ENCODE data around the gene ZNF322.
"Not testable (repeated sequence)": the region's sequence is repeated elsewhere in the genome, so short reads cannot be mapped to it uniquely, and the experiment has no call there.

The ZNF322 gene

DNA sequence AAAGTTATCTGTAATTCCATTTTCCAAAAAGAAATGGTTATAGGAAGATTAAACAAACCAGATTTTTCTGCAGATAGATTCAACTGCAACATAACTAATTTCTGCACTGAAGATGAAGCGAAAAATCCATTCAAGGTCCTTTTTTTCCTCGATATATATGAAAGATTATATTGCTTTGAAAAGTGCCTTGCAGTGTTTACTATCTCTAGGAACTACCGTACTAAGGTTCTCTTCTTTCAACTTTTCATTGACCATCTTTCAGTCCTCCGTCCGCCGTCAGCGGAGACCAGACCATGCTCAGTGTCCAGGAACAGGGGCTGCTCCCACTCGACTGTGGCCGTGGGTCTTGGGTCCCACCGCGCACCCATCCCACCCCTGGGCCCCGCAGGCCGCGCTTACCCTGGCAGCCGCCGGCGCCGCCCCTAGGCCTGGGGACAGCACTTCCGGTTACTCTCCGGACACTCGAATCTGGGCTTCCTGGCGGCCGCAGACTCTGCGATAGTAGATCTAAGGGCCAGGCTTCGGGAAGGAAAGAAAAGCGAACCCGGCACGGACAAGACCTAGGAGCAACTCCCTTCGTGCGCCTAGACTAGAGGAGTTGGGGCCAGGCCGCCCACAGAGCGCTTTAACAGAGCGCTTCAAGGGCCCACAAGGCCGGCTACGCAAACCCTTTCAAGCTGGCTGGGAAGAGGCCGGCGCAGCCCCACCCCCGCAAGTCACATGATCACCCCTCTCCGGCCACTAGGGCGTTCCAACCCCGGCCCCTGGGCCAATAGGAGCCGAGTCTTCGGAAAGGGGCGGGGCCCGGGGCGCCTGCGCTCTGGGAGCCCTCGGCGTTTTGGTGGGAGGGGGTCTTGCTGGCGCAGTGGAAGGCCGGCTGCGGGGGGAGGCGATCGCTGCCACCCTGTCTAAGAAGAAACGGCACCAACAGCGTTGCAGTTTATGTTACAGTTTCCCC lies at the start of gene ZNF322:
ZNF322 (minus strand) TSS at position 705 of the 958 bp plus-strand sequence. CDS start 21,193 bp downstream, outside the sequence.
- DNase-seq = peak; percentile 95

GRCh38 chr6:26705780-26706179 lies 46.2 kb upstream of the ZNF322 start:
- DNase-seq = not testable (repeated sequence)

DNA sequence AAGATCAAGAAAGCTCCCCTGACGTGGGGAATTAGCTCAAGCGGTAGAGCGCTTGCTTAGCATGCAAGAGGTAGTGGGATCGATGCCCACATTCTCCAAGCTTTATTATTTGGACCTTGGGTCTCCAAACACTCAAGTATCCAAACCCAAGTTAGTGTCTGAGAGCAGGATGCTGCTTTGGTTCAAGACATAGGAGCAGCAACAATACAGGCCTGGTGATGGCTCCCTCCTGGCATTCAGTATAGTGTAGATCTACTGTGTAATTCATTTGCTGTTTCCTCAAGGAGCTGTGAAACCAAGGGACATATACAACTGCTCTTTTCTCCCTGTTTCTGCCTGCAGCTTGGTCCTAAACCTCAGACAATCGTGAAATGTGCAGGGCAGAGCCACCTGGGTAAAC lies 45.8 kb upstream of the ZNF322 start:
- not testable (repeated sequence) for DNase-seq

GRCh38 chr6:26701023-26701747 lies 41.6 kb upstream of the ZNF322 start:
- DNase-seq = not testable (repeated sequence)

- DNase-seq = not testable (repeated sequence)
Observed at GRCh38 chr6:26697496-26697895, 38.0 kb upstream of the ZNF322 start.

- DNase-seq = not testable (repeated sequence)
Observed at GRCh38 chr6:26689324-26689947, 29.9 kb upstream of the ZNF322 start.

- DNase-seq = not testable (repeated sequence)
Observed at GRCh38 chr6:26682435-26683042, 23.0 kb upstream of the ZNF322 start.

DNA sequence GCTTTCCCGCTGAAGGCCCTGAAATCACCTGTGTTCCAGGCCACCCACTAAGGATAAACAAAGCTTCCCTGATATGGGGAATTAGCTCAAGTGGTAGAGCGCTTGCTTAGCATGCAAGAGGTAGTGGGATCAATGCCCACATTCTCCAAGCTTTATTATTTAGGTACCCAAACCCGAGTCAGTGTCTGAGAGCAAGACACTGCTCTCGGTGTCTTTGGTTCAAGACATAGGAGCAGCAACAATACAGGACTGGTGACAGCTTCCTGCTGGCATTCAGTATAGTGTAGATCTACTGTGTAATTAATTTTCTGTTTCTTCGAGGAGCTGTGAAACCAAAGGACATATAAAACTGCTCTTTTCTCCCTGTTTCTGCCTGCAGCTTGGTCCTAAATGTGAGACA lies 13.7 kb upstream of the ZNF322 start:
- DNase-seq = not testable (repeated sequence)

GRCh38 chr6:26670558-26670957 lies 11.0 kb upstream of the ZNF322 start:
- DNase-seq = not testable (repeated sequence)

DNA sequence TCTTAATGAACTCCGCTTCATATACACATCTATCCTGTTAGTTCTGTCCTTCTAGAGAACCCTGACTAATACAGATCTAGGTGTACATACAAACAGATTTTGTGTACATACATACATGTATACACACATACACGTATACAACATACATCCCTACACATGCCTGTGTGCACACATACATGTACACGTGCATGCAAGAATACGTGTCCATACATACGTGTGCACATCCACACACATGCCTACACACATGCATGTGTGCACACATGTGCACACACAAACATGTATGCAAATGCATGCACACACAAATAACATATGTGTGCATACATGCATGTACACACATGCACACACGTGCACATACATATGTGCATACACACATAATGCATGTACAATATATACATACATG lies 10.5 kb upstream of the ZNF322 start:
- DNase-seq = not testable (repeated sequence)

DNA sequence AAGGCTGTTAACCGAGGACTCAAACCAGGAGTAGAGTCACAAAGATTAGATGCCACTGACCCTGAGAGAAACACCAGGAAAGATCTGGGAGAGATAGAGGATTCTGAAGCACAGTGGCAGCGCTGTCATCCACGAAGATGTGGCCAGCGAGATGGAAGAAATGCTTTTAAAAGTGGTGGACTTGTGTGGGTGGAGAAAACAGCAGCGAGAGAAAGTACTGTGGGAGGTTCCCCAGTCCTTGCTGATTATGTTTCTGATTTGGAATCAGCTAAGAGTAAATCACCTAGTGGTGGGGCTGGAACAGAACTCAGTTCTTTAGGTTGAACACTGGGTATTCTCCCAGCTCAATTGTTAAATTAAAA lies 435 bp upstream of the ZNF322 start:
- no peak for DNase-seq

DNA sequence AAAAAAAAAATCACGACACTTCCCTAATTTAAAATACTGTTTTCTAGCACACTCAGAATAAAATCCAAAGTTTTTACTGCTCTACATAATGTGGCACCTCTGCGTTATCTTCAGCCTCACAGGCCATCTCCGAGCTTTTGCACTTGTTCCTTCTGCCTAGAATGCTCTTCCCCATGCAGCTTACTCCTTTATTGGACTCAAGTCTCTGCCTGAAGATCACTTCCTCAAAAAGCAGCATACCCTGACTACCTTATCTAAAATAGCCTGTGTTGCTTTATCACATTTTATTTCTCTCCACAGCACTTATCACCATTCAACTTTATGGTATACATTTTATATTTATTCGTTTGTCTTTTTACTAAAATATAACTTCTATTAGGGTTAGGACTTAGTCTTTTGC lies 2.3 kb downstream of the ZNF322 start:
- DNase-seq = no peak

DNA sequence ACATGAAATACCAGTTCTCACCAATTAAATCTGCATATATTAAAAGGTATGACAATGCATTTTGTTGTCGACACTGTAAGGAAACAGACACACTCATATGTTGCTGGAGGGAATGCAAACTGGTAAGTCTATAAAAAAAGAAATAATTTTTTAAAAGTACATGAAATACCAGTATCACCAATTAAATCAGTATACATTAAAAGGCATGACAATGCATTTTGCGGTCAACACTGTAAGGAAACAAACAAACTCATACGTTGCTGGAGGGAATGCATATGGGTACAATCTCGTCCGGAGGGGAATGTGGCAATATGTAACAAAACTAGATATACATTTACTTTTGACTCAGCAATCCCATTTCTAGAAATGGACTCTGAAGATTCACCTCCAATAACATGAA lies 6.5 kb downstream of the ZNF322 start:
- no peak for DNase-seq

DNA sequence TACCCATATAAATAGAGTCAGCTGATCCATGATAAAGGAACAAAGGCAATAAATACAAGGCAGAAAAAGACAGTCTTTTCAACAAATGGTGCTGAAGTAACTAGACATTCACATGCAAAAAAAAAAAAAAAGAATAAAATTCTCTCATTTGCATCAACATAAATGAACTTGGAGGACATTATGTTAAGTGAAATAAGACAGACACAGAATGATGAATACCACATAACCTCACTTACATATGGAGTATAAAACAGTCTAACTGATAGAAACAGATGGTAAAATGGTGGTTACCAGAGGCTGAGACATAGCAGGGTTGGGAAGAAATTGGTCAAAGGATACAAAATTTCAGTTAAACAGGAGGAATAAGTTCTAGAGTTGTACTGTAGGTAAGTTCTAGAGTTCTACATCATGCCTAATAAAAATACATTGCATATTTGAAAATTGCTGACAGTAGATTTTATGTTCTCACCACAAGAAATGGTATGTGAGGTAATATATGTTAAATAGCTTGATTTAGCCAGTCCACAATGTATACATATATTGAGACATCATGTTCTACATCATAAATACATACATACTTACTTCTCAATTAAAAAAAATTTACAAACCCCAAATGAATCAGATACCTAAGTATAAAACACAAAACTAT lies 8.3 kb downstream of the ZNF322 start:
- no peak for DNase-seq

GRCh38 chr6:26646074-26646473 lies 13.5 kb downstream of the ZNF322 start:
- no peak for DNase-seq

- no peak for DNase-seq
Observed at GRCh38 chr6:26640806-26641205, 18.7 kb downstream of the ZNF322 start.

- DNase-seq = no peak
Observed at GRCh38 chr6:26629359-26629758, 30.2 kb downstream of the ZNF322 start.

- no peak for DNase-seq
Observed at GRCh38 chr6:26627843-26628242, 31.7 kb downstream of the ZNF322 start.

DNA sequence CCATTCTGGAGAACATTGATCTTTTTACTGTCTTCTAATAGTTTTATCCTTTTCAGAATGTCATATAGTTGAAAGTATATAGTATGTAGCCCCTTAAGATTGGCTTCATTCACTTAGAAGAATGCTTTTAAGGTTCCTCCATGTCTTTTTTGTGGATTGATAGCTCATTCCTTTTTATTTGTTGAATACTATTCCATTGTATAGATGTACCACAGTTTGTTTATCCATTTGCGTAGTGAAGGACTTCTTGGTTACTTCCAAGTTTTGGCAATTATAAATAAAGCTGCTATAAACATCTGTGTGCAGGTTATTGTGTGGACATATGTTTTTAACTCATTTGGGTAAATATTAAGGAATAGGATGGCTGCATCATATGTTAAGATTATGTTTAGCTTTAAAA lies 35.0 kb downstream of the ZNF322 start:
- DNase-seq = no peak

- no peak for DNase-seq
Observed at GRCh38 chr6:26623339-26623859, 36.1 kb downstream of the ZNF322 start.

- peak; percentile 69 for DNase-seq
Observed at GRCh38 chr6:26613689-26614683, 45.6 kb downstream of the ZNF322 start.

Data from activated effector memory CD4-positive, alpha-beta T cell treated with anti-CD3 and anti-CD28 coated beads, Interleukin-2, amount 50 U/mL, for 16 hours (primary cell).